ENCODE data around the gene RALY.

RALY gene

DNA sequence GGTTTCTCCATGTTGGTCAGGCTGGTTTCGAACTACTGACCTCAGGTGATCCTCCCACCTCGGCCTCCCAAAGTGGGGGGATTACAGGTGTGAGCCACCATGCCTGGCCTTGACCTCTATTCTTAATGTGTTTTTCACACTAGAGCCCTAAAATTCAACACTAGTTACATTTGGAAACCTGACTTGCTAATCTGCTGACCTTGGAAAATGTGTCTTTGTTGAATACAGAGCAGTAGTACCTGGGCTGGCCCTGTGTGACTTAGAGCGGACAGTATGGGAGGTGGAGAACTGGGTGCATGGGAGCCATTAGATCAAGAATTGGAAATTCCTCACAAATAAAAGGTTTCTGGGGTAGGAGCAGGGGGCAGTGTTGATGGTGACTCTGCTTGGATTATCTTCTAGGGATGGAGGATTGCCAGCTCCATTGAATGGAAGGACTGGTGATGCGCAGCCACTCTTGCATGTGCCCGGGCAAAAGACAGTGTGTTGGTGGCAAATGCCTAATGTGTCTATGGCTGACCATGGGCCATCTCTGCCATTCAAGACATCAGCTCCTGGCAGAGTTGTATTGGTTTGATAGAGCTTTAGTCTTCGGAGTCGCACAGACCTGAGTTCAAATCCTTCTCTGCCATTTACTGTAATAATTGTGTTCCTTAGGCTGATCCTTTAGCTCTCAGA, 53.4 kb downstream of the RALY start:
- DNase-seq (ENCODE audit: low read depth in 2 of 2), result no peak

DNA sequence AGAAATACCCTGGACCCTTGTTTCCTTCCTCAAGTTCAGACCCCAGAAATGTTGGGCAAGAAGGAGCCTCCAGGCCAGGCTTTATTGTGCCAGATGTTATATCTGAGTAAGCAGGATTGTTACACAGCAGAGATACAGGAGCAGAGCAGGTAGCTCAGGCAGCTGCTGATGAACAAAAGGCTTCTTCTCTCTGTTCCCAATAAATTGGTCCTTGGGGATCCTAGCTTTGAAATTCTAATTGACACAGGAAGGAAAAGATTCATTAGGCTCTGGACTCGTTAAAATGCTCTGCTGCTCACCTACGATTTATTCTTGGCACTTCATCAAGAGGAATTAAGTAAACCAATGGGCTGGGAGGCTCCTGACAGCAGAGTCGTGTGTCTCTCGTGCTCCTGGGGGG, 54.2 kb downstream of the RALY start:
- DNase-seq (ENCODE audit: low read depth in 2 of 2), result no peak

DNA sequence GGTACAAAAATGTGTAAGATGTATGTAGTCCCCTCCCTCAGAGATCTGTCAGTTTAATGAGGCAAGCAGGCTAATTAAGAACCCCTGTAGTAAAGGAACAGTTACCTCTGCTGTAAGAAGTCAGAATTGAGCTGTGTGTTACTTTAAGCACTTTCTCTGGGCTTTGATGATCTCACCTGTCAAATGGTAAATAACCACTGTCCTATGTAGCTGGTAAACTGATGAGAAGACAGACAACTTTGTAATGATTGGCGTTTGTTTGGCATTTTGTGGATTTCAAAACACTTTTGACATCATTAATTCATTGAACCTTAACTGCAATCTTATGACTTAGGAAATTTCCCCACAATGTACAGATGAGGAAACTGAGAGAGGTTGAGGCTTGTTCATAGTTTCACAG, 55.7 kb downstream of the RALY start:
- no peak for DNase-seq (ENCODE audit: low read depth in 2 of 2)

DNA sequence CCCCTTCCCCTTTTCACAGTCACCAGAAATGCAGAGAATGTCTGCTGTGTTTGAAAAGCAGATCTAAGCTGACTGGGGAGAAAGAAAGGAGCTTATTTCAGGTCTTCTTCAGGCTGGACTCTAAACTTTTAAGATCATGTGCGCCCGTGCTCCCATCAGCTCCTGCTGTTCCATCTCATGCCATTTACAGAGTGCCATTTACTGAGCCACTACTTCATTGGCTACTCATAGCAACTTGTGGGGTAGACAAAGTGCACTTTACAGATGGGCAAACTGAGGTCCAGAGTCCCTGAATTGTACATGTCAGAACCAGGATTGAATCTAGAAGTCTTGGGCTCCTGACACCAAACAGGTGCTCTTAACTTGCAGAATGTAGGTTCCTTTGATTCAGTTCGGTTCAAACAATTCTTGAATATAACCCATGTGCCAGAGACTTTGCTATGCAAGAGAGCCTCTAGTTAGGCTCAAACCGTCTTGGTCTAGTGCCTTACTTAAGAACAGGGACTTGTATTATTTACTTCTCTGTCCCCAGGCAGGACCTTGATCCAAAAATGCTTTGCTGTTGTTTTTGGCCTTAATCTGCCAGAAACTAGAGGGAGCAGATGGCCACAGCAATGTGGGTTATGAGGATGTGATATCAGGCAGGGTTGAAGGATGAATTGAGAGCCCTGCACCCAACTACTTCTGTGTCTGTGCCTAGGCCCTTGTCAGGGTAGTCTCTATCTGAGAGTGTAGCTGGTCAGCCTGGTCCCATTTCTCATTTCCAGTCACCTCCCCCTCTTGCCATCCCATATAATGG, 56.4 kb downstream of the RALY start:
- DNase-seq (ENCODE audit: low read depth in 2 of 2), result no peak

DNA sequence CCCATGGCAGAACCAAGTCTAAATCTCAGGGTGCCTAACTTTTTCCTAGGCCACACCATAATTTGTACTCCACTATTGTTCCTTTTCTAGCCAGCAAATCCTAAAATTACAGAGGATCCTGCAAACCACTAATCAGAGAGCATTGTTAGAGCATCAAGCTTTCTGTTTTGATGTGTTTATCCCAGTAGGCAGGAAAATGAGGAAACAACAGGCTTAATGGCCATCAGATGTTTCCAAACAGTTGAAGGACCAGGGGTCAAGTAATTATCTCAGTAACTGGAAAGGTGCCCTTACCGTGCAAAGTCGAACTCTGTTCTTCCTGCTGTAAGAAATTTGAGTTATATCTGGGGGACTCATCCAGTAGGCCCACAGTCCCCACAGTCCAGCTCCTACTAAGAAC, 58.7 kb downstream of the RALY start:
- no peak for DNase-seq (ENCODE audit: low read depth in 2 of 2)

DNA sequence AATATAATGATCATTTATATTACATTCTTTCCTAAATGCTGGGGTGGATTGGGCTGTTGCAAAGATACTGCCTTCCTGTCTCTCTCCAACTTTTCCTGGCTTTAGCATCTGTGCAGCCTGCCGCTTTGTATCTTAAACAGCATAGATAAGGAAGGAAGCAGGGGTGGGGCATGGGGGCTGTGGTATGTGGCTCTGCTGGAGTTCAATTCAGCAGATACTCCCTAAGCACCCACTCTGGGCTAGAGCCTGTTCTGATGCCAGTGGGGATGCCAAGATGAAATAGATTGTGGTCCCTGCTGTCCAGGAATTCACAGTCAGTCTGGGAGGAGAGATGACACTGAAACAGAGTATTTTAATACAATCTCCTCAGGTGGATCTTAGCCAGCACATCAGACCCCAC, 61.6 kb downstream of the RALY start:
- no peak for DNase-seq (ENCODE audit: low read depth in 2 of 2)

DNA sequence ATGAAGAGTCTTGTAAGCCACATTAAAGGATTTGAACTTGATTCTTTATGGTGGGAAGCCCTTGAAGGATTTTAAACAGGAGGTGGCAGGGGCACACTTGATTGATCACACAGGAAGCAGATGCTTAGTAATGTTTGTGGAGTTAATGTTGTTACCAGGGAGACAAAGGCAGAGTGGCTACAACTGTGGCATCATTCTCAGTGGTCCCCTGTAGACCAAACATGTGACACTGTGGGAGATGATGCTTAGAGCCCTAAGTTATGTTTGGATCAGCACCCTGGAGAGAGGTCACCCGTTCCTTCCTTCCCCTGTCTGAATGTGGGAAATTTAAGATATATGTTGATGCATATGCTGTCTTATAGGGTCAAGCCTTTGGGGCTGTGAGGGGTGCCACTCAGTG, 65.1 kb downstream of the RALY start:
- DNase-seq (ENCODE audit: low read depth in 2 of 2), result no peak

DNA sequence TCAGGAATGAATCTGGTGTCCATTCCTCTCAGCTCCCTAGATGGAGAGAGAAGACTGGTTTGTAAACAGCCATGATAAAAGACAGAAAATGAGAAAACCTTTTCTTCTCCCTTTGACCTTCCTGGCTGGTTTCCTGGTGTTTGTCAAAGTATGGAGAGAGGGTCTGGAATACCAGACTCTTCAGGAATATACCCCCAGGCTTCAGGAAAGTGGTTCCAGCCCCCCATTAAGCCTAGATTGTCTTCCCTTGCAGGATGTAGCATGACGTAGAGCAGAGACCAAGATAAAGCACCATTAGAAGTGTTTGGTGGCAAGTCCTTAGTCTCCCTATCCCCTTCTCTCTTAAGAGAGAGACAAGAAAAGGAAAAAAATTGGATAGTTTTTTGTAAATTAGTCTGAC, 67.3 kb downstream of the RALY start:
- no peak for DNase-seq (ENCODE audit: low read depth in 2 of 2)

DNA sequence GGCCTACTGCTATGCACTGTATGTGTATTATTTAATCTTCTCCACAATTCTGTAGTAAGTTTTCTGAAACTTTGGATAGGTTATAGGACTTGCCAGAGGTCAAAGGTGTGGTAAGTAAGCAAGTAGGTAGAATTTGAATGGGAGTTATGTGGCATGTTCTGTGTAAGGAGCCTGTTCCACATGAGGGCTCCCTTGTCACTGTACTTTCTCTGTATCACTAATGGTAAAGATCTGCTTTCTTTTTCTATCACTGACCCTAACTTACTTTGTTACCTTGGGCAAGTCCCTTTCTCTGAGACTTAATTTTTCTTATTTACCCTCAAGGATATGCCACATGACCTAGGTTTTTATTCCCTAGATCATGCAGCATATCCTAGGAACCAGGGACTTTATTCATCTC, 68.0 kb downstream of the RALY start:
- DNase-seq (ENCODE audit: low read depth in 2 of 2), result no peak

DNA sequence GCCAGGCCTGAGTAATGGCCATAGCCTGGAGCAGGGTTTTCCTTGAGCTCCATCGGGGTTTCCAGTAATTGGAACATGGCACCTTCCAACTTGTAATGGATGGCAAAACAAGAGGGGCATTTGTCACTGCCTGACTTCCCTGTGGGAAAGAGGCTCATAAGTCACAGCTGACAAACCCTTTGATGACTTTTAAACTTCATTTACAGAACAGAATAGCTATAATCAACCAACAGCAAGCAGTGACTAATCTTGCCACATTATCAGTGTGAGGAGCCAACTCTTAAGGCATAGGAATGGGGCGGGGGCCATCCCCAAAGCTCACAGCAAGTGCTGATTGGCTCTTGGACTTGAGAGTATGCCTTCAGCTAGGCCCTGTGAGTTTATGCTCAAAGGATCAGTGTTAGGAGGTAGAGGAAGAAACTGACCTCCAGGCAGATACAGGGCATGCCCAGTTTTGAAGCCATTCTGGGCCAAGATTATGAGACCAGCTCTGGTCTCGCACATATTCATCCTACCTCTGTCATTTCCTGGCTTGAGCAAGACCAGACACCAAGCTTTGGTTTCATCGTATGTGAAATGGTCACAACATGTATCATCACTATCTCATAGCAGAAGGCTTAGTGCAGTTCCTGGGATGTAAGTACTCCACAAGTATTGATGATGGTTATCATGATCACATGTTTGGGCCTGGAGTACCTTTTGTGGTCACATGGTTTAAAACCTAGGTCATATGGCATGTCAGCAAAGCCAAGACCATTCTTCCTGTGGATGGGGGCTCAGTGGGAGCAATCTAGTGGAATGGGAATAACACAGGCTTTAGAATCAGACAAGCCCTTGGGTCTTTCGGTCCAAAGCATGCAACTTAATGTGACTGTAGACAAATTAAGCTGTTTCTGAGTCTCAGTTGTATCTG, 69.1 kb downstream of the RALY start:
- no peak for DNase-seq (ENCODE audit: low read depth in 2 of 2)

DNA sequence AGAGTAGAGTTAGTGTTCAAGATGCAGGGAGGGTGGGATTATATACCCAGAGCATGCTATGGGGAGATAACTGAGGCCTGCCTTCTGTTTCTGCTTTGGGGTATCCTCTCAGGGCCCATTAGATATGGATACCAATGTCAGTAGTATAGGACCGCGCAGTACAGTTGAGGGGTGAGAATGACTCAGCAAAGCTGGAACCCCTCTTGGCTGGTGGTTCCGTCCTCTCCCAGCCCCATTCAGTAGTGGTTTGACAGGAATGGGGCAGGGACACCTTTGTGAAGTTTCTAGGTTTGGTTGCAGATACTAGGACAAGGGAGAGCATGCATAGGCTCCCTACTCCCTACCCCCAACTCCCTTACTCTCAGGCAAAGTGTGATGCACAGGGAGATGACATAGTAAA, 70.6 kb downstream of the RALY start:
- no peak for DNase-seq (ENCODE audit: low read depth in 2 of 2)

DNA sequence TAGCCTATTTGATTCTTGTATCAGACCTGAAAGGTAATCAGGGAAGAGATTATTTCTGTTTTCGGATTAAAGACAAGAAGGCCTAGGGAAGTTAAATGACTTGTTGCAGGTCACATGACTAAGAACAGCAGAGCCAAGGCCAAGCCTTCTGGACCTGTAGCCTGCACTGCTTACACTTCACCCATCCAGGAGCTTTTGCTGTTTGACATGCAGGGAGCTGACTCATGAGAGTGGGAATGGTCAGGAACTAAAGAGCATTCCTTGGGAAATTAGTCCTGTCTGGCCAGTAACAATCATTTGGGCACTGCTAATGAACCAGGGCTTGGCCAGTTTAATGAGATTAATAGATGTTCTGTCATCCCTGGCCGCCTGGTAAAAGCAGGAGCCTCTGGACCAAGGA, 71.5 kb downstream of the RALY start:
- no peak for DNase-seq (ENCODE audit: low read depth in 2 of 2)

DNA sequence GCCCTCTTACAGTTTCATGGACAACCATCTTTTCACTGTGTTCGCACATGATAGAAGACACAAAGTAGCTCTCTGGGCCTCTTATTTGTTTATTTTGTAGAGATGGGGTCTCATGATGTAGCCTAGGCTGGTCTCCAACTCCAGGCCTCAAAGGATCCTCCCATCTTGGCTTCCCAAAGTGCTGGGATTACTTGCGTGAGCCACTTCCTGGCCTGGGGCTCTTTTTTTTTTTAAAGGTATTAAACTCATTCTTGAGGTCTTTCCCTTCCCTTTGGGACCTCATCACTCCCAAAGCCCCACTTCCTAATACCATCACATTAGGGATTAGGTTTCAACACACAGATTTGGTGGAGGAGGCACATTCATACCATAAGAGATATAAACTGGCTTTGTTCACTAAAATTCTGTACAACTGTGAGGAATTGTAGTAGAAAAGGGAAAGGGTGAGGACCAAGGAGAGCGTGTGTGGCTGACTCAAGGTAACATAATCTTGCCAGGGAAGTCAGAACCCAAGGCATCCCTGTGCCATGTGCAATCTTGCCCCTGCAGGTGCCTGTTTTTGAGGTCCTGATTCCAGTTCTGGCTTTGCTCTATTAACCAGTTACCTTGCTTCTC, 72.9 kb downstream of the RALY start:
- no peak for DNase-seq (ENCODE audit: low read depth in 2 of 2)

DNA sequence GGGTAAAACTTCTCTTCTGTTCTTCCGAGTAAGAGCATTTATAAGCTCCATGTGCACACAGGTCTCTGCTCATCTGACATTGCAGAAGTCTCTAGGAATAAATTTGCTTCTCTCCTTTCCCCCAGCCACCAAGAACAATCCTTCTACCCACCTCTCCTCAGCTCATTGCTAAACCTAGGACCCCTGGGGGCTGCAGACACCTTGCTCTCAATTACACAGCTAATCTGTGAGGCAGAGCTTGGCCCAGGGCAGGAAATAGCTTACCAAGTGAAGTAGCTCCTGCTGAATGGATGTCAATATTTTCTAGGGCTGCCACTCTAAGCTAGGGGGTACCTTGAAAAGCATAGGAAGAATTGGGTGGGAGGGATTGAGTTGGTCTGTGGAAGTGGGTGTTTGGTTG, 74.3 kb downstream of the RALY start:
- DNase-seq (ENCODE audit: low read depth in 2 of 2), result no peak

DNA sequence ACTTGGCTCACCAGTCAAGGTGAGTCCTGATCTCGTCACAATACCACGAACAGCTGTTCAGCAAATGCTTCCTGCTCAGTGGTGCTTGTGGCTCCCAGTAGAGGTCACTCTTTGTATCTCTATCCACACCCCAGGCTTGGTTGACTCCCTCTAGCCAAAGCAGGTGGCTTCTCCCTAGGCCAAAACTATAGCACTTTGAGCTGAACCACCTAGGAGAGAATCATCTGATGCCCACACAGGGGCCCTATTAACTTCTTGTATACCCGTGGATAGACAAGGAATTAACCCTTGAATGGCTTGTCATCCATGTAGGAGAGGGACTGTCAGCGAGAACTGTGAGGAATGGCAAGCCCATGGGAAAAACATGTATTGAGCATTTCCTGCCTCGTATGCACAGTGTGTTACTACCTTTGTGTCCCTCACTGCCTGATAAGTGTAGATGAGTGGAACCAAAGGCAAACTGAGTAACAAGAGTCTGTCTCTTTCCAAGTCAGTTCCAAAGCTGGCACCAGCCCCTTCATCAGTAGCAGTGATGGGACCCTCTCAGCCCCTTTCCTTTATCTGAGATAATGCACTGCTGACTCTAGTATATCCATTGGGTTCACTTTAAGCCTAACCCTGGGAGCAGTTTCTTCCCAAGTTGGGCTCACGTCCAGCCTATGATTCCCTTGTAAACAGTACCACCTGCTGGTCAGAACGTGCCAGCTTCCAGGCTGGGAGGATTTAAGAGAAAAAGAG, 75.8 kb downstream of the RALY start:
- peak; percentile 8 to 20 for DNase-seq (ENCODE audit: low read depth in 2 of 2)

DNA sequence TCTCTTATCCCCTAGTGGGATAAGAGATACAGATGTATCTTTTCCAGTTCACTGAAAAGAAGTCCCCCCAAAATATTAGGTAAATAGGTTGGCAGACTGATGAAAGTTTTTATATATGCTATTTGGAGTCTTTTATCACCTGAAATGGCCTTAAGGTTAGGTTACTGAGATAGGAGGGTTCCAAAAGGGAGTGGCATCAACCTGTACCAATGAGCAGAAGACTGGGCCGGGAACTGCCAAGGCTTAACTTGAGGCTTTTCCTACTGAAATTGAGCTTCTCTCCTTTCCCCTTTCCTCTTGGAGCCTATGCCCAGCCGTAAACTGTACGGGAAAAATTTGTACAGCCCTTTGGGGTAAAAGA, 76.3 kb downstream of the RALY start:
- DNase-seq (ENCODE audit: low read depth in 2 of 2), result no peak

DNA sequence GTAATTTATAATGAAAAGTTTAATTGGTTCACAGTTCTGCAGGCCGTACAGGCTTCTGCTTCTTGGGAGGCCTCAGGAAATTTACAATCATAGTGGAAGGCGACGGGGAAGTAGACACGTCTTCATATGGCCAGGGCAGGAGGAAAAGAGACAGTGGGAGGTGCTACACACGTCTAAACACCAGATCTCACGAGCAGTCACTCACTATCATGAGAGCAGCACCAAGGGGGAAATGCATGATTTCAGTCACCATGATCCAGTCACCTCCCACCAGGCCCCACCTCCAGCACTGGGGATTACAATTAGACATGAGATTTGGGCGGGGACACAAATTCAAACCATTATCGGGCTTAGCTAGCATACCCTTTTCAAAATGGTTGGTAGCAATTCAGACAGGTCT, 77.1 kb downstream of the RALY start:
- no peak for DNase-seq (ENCODE audit: low read depth in 2 of 2)

DNA sequence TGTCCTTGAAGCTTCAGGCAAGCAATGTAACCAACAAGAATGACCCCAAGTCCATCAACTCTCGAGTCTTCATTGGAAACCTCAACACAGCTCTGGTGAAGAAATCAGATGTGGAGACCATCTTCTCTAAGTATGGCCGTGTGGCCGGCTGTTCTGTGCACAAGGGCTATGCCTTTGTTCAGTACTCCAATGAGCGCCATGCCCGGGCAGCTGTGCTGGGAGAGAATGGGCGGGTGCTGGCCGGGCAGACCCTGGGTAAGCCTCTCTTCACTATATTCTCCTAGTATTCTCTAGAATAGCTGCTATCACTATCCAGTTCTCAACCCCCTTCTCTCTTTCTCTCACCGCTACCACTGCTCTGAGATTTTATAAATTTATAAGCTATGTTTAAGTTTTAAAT, 78.4 kb downstream of the RALY start:
- DNase-seq (ENCODE audit: low read depth in 2 of 2), result no peak

DNA sequence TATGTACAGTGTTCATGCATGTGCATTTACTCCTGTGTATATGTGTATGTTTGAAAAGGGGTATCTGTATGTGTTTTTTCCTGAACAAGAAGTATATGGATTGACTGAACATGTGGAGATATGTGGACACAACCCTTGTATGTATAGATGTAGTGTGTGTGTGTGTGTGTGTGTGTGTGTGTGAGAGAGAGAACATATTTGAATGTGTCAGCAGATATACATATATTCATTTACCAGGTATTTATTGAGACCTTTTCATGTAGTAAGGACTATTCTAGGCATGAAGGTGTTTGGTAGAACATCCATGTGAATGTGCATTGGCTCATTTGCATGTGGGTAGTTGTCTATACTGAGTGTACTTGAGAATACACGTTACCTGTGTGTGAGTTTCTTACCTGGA, 79.1 kb downstream of the RALY start:
- no peak for DNase-seq (ENCODE audit: low read depth in 2 of 2)

DNA sequence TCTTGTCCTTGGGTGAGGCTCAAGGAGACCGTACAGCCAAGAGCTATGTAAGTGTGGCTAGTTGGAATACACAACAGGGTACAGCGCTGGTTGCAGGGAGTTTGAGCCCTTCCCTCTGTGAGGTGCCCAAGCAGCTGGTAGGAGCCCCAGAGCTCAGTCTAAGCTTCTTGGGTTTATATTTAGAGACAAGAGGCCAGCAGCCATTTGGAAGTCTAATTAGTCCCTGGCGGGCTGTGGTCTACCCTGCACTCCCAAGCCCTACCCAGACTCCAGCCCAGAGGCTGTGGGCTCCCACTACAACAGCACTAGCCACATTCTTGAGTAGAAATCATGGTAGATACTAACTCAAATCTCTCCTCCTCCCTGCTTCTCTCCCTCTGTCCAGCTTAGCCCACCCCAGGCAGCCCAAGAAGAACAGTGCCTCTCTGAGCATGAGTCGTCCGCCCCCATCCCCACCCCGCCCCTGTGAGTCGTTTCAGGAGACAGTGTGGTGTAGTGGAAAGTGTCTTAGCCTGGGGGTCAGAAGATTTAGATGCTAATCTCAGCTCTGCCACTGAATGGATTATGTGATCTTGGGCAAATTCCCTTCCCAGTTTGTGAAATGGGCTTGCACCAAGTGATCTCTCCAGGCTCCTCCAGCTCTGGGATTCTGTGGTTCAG, 80.5 kb downstream of the RALY start:
- no peak for DNase-seq (ENCODE audit: low read depth in 2 of 2)

DNA sequence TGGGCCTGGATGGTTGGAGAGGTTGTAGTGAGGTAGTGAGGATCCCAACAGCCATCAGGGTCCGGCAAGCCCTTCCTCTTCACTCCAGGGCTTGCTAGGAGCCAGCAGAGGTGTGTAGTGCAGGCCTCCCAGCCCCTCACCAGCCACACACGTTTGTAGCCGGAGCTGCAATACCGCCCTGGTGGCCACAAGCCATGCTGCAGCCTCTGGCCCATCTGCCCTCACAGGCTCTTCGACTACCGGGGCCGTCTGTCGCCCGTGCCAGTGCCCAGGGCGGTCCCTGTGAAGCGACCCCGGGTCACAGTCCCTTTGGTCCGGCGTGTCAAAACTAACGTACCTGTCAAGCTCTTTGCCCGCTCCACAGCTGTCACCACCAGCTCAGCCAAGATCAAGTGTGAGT, 81.9 kb downstream of the RALY start:
- DNase-seq (ENCODE audit: low read depth in 2 of 2), result no peak

Measured in activated CD8-positive, alpha-beta memory T cell treated with anti-CD3 and anti-CD28 coated beads for 4 hours (primary cell).